Bronchial epithelial cell (primary cell): ENCODE data around the gene GPR55. TPM values are rescaled to one million over a fixed set of nuclear protein-coding genes. Genes with fewer than 3 reads are reported as not detected.

Experiments used
- DNase-seq: peaks from one replicate; pipeline ENCODE4 v3.0.0-alpha.2; 2010; ENCODE audit warnings: low read depth
- FAIRE-seq: peaks from 2 replicates; lab custom pipeline; 2011; peaks lifted over from hg19 to GRCh38; lab: Jason Lieb, UNC
- H3K27me3 ChIP-seq: 2 replicates; pipeline ENCODE4 v1.5.1; 2011; ENCODE audit warnings: low read length; ENCODE audit not compliant: control insufficient read depth, insufficient read depth
- H3K36me3 ChIP-seq: 2 replicates; pipeline ENCODE4 v1.5.1; 2011; ENCODE audit warnings: low read length; ENCODE audit not compliant: control insufficient read depth, insufficient read depth
- H3K4me3 ChIP-seq: 2 replicates; pipeline ENCODE4 v1.5.1; 2011; ENCODE audit warnings: mild to moderate bottlenecking, low read depth, low read length, control low read depth
- total RNA-seq: library from RNA; depleted of rRNA; stranded (reverse); fragments of >200 nt; gene quantifications from 2 replicates; pipeline ENCODE4 v1.2.1, GENCODE V29; 2014
- TF ChIP-seq, protein P1 (sequence below): IDR thresholded peaks from 2 replicates; pipeline ENCODE4 v1.5.1; 2011; ENCODE audit warnings: mild to moderate bottlenecking, moderate library complexity, low read length, control low read depth, inconsistent platforms; ENCODE audit not compliant: insufficient read depth, severe bottlenecking

GPR55 gene
- total RNA-seq, 1 donor from 2014 or later, result not detected

DNA sequence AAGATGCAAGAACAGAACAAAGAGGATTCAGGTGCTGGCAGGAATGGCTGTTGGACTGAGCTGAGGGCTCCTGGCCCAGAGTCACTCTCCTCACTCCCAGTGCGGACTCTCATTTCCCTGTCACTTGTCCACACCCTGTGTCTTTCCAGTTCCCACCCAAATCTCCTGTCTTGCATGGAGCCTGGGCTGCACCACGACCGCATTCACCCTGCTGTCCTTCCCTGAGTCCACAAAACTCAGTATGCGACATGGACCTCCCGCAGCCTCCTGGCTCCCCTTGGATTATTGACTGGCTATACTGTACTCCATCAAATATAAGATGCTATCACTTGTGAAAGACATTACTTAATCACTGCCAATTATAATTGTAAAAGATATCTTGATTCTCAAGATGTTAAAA, 62.8 kb downstream of the GPR55 start:
- no peaks in the 10 kb centered on the region for H3K36me3 ChIP-seq
- H3K27me3 ChIP-seq, result peaks cover 4% of the 10 kb centered on the region
- H3K4me3 ChIP-seq, result no peak overlapping the region
- FAIRE-seq, result no peak
- TF ChIP-seq, protein P1, sequence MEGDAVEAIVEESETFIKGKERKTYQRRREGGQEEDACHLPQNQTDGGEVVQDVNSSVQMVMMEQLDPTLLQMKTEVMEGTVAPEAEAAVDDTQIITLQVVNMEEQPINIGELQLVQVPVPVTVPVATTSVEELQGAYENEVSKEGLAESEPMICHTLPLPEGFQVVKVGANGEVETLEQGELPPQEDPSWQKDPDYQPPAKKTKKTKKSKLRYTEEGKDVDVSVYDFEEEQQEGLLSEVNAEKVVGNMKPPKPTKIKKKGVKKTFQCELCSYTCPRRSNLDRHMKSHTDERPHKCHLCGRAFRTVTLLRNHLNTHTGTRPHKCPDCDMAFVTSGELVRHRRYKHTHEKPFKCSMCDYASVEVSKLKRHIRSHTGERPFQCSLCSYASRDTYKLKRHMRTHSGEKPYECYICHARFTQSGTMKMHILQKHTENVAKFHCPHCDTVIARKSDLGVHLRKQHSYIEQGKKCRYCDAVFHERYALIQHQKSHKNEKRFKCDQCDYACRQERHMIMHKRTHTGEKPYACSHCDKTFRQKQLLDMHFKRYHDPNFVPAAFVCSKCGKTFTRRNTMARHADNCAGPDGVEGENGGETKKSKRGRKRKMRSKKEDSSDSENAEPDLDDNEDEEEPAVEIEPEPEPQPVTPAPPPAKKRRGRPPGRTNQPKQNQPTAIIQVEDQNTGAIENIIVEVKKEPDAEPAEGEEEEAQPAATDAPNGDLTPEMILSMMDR, result no peak
- no peak for DNase-seq

DNA sequence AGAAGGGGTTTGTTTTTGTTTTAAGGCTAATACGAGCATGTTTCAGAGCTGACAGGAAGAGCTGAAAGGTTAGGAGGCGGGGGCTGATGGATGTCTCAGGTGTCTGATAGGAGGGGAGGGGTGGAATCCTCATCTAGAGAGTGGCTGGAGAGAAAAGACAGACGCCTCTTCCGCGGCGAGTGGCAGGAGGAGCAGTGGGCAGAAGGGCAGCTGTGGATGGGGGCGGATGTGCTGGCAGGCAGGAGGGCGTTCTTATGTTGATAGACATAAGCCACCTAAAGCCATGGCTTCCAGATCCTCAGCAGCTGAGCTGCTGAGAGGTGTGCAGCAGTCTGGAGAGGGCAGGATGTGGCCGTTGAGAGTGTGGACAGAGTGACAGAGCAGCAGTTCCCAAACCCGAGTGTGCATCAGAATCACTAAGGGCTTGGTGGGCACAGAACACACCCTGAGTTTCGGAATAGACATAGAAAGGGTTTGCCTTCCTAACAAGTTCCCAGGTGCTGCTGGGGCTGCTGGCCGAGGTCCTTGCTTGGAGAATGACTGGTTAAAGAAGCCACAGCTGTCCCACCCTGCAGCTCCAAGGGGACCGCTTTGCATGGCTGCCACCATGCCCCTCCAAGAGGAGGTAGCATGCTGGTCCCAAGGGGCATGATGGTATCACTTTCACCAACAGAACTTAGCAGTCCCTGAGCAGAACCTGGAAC, 63.3 kb downstream of the GPR55 start:
- TF ChIP-seq, protein P1, result no peak
- Histone ChIP-seq H3K4me3 (no peak overlapping the region), H3K36me3 (no peaks in the 10 kb centered on the region), H3K27me3 (peaks cover 4% of the 10 kb centered on the region)
- no peak for DNase-seq
- no peak for FAIRE-seq

Other genes starting within 250 kb of the GPR55 start
- 75.3 and 87.4 TPM in 2 replicates for gene CAB39, start 212.4 kb downstream of the GPR55 start, total RNA-seq
- gene ITM2C, start 60.3 kb downstream of the GPR55 start, total RNA-seq, result 14.8 and 20.3 TPM in 2 replicates
- not detected in 2 replicates for gene SPATA3, start 70.9 kb upstream of the GPR55 start, total RNA-seq
- gene C2orf72, start 112.3 kb upstream of the GPR55 start, total RNA-seq, result under 0.01 TPM in 1 of 2 replicates, not detected in the other
- 69.5 and 111 TPM in 2 replicates for gene PSMD1, start 131.6 kb upstream of the GPR55 start, total RNA-seq
- 0.13 and 0.53 TPM in 2 replicates for gene HTR2B, start 199.8 kb upstream of the GPR55 start, total RNA-seq